Subcutaneous abdominal adipose tissue (tissue), 5 donors: Measurements from ENCODE around the gene DHRS7B.
"Not testable (repeated sequence)": the region's sequence is repeated elsewhere in the genome, so short reads cannot be mapped to it uniquely, and the experiment has no call there.

Experiments used
- H3K27ac ChIP-seq: one replicate; pipeline ENCODE4 v1.7.0; 2013; ENCODE audit warnings: low read depth, mild to moderate bottlenecking, inconsistent platforms, low read length, moderate library complexity
- H3K27me3 ChIP-seq, 5 donors: one replicate each; pipeline ENCODE4 v1.7.0; 2013; ENCODE audit warnings: low read length in 5 of 5, inconsistent platforms in 1 of 5; ENCODE audit not compliant: control insufficient read depth in 5 of 5, insufficient read depth in 4 of 5
- H3K36me3 ChIP-seq, 5 donors: one replicate each; pipeline ENCODE4 v1.7.0; 2013; ENCODE audit warnings: low read length in 5 of 5; ENCODE audit not compliant: control insufficient read depth in 5 of 5, insufficient read depth in 5 of 5
- H3K4me1 ChIP-seq, 5 donors: one replicate each; pipeline ENCODE4 v1.7.0; 2013; ENCODE audit warnings: low read length in 5 of 5, mild to moderate bottlenecking in 3 of 5, moderate library complexity in 1 of 5; ENCODE audit not compliant: control insufficient read depth in 5 of 5, insufficient read depth in 5 of 5
- H3K4me3 ChIP-seq, 5 donors: one replicate each; pipeline ENCODE4 v1.7.0; 2013; ENCODE audit warnings: low read length in 5 of 5, low read depth in 1 of 5
- H3K9ac ChIP-seq, 5 donors: one replicate each; pipeline ENCODE4 v1.7.0; 2013; ENCODE audit warnings: low read length in 5 of 5, mild to moderate bottlenecking in 4 of 5, moderate library complexity in 3 of 5
- H3K9me3 ChIP-seq, 5 donors: one replicate each; pipeline ENCODE4 v1.7.0; 2013; ENCODE audit warnings: low read length in 5 of 5; ENCODE audit not compliant: control insufficient read depth in 5 of 5
- donor health status: healthy.
- donor health status: healthy.
- donor health status: healthy.
- donor health status: healthy.
- donor health status: healthy.

Gene DHRS7B

DNA sequence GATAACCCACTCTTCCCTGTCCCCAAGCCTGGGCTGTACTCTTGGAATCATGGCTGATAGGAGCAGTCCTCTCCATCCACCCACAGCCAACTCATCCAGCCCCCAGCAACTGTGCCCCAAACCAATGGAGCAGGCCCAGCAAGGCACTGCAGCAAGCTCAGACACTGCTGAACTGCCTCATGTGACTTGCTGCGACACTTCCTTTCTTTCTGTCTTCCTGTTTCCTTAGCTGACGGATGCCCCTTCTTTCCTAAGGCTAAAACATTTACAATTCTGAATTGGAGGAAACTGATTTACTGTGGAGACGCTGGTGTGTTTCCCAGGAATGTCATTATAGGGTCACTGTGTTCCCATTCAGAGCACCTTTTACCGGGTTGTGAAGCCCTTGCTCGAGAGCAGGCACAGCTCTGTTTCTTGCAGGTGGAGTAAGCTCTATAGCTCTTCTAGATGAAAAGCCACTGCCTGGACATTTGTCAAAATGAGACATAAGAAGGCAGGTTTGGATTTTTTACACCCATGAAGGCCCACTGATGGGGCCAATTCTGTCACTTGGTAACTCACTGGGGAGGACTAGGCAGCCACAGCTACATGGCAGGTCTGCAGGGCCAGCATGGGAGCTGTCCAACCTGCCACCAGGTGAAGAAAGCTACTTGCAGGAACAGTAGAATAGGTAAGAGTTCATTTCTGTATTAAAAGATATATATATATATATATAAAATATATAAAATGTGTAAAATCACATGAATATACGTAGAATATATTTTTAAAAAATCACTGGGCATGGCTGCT, 59.8 kb downstream of the DHRS7B start:
- peak overlapping the region in 1 of 5 donors; percentile 28 for H3K9ac ChIP-seq
- peaks cover 7 to 38% (median 36%) of the 10 kb centered on the region in 5 donors for H3K4me1 ChIP-seq
- H3K36me3 ChIP-seq = peaks cover 0 to 53% (median 29%) of the 10 kb centered on the region in 5 donors
- peak overlapping the region in 1 of 5 donors; percentile 13 for H3K4me3 ChIP-seq
- no peaks in the 10 kb centered on the region for H3K9me3 ChIP-seq
- no peaks in the 10 kb centered on the region for H3K27me3 ChIP-seq
- H3K27ac ChIP-seq = peak overlapping the region; percentile 52

DNA sequence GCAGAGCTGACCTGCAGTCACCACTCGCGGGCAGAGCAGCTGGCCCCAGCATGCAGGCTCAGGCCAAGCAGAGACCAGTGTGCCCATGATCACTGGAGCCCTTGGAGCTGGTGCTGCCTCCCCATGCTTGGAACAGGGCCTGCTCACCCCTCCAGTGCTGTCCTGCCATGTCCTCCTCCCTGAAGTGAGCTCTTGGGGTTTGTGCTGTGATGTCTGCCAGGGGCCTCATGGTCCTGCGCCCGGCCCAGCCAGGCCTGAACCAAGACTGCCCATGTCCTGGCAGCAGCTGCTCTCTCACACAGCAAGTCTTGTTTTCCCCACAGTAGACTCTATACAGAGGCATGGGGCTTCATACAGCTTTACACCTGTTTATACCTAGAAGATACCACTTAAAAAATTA, 62.6 kb downstream of the DHRS7B start:
- H3K9me3 ChIP-seq = no peaks in the 10 kb centered on the region
- H3K27ac ChIP-seq = no peak overlapping the region
- H3K4me3 ChIP-seq = no peak overlapping the region
- H3K4me1 ChIP-seq = peaks cover 0 to 38% (median 34%) of the 10 kb centered on the region in 5 donors
- H3K27me3 ChIP-seq = no peaks in the 10 kb centered on the region
- H3K36me3 ChIP-seq = peaks cover 0 to 55% (median 25%) of the 10 kb centered on the region in 5 donors
- peak overlapping the region in 1 of 5 donors; percentile 4 for H3K9ac ChIP-seq

DNA sequence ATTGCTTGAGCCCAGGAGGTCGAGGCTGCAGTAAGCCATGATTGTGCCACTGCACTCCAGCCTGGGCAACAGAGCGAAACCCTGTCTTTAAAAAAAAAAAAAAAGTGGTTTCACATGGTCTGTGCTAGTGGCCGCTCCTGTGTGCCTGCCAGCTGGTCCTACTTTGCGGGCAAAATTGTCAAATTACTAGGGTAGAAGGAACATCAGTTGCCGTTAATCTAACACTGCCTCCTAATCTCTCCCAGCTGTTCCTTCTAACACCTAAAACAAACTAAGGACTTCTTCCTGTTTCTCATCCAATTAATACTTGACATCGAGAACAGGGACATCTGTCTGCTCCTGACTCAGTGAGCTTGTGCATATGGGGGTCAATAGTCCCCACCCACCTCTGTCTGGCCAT, 63.3 kb downstream of the DHRS7B start:
- H3K27ac ChIP-seq = no peak overlapping the region
- peaks cover 0 to 49% (median 19%) of the 10 kb centered on the region in 5 donors for H3K36me3 ChIP-seq

DNA sequence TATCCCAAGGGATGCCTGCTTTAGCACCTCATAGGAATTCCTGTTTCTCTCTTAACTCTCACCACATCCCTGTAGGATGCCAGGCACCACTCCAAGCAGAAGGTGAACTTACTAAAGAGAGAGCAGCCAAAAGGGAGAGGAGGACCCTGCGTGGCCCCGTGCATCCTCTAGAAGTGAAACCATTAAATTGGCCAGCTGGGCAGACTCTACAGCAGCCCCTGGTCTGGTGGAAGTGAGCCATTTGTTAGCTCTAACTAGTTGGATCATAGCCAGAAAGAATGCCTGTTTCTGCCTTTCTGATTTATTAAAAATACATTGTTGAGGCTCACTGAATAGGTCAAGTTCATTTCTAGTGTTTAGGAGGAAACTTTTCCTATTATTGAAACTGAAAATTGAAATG, 64.9 kb downstream of the DHRS7B start:
- H3K4me3 ChIP-seq = no peak overlapping the region
- H3K9ac ChIP-seq = peak overlapping the region in 2 of 5 donors; percentile 16 to 33
- H3K27ac ChIP-seq = no peak overlapping the region
- H3K27me3 ChIP-seq = no peaks in the 10 kb centered on the region
- no peaks in the 10 kb centered on the region for H3K9me3 ChIP-seq
- peaks cover 0 to 43% (median 12%) of the 10 kb centered on the region in 5 donors for H3K36me3 ChIP-seq
- H3K4me1 ChIP-seq = peaks cover 0 to 33% (median 32%) of the 10 kb centered on the region in 5 donors

More for the DNA sequence above, 63.3 kb downstream of the DHRS7B start:
- peaks cover 0 to 38% (median 34%) of the 10 kb centered on the region in 5 donors for H3K4me1 ChIP-seq
- no peak overlapping the region for H3K4me3 ChIP-seq
- no peaks in the 10 kb centered on the region for H3K27me3 ChIP-seq
- no peak overlapping the region for H3K9ac ChIP-seq
- H3K9me3 ChIP-seq = no peaks in the 10 kb centered on the region

DNA sequence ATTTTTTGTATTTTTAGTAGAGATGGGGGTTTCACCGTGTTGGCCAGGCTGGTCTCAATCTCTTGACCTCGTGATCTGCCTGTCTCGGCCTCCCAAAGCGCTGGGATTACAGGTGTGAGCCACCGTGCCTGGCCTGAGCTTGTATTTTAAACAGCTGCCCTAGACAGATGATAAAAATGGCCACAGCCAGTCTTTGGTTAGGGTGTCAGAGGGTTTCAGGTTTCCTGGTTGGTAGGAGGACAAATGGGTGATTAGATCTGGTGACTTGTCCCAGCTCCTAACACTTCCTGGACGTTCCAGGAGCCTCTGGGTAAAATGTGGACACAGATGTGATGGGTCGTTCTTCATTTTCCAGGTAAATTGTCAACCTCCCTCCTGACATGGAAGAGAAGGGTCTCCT, 65.7 kb downstream of the DHRS7B start:
- Histone ChIP-seq H3K36me3 (peaks cover 0 to 50% (median 17%) of the 10 kb centered on the region in 5 donors), H3K4me1 (peaks cover 0 to 33% (median 32%) of the 10 kb centered on the region in 5 donors)
- H3K9me3 ChIP-seq, H3K27ac ChIP-seq, H3K4me3 ChIP-seq, H3K9ac ChIP-seq, H3K27me3 ChIP-seq: not testable (repeated sequence)

DNA sequence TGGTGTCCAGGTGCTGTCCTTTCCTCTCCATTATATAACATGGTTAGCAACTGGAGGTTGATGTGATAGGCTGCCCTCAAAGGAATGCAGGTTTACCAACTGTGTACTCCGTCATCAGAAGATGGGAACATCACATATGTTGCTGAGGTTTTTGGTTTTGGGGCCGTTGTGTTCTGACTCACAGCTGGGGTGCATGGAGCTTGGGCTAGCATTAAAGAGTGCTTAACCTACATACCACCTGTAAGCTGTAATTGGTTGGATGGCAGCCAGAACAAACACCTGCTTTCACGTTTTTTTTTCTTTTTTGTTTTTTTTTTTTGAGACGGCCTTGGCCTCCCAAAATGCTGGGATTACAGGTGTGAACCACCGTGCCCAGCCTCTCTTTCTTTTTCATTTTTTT, 66.3 kb downstream of the DHRS7B start:
- Histone ChIP-seq H3K27me3 (no peaks in the 10 kb centered on the region), H3K4me1 (peaks cover 0 to 38% (median 33%) of the 10 kb centered on the region in 5 donors), H3K9me3 (no peaks in the 10 kb centered on the region), H3K27ac (no peak overlapping the region), H3K9ac (no peak overlapping the region), H3K4me3 (no peak overlapping the region), H3K36me3 (peaks cover 0 to 56% (median 23%) of the 10 kb centered on the region in 5 donors)

DNA sequence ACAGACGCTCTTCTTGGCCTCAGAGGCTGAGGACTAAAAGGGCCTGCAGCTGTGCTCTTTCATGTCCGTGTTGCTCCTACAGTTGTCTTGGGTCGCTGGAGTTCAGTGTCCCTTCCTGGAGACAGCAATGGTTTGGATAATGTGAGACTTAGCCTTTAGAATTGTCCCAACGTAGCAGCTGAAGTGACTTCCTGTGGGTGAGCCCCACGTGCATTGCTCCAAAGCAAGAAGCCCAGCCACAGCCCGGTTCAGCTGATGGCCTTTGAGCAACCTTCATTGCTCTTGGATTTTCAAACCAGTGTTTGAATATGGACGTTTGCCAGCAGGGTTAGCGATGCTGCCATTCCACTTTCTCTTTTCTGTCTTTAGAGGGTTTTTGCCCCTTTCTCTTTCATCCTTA, 67.5 kb downstream of the DHRS7B start:
- H3K9ac ChIP-seq = peak overlapping the region in 1 of 5 donors; percentile 2
- H3K36me3 ChIP-seq = peaks cover 0 to 53% (median 26%) of the 10 kb centered on the region in 5 donors
- peak overlapping the region; percentile 57 for H3K27ac ChIP-seq
- no peaks in the 10 kb centered on the region for H3K27me3 ChIP-seq
- peaks cover 0 to 46% (median 42%) of the 10 kb centered on the region in 5 donors for H3K4me1 ChIP-seq
- no peaks in the 10 kb centered on the region for H3K9me3 ChIP-seq
- no peak overlapping the region for H3K4me3 ChIP-seq

DNA sequence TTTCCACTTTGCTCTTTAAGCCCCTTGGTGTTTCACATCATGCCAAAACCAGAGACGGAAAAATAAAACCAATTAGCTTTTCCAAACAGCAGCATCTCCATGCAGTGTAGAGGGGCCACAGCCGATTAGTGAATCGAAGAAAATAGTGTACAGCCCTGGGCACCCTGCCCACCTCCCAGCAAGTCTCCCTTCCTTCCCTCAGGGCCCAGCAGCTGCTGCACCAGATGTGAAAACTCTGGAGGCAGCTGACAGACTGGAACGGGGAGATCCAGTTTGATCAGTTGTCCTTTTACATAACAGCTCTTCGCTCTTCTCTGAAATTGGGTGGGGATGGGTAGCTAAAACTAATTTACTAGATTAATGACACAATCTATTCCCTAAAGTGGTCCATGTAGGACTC, 67.9 kb downstream of the DHRS7B start:
- peak overlapping the region; percentile 57 for H3K27ac ChIP-seq
- H3K4me1 ChIP-seq = peaks cover 2 to 47% (median 42%) of the 10 kb centered on the region in 5 donors
- no peaks in the 10 kb centered on the region for H3K27me3 ChIP-seq
- peaks cover 0 to 51% (median 25%) of the 10 kb centered on the region in 5 donors for H3K36me3 ChIP-seq
- no peak overlapping the region for H3K4me3 ChIP-seq
- peak overlapping the region in 1 of 5 donors; percentile 2 for H3K9ac ChIP-seq
- no peaks in the 10 kb centered on the region for H3K9me3 ChIP-seq

DNA sequence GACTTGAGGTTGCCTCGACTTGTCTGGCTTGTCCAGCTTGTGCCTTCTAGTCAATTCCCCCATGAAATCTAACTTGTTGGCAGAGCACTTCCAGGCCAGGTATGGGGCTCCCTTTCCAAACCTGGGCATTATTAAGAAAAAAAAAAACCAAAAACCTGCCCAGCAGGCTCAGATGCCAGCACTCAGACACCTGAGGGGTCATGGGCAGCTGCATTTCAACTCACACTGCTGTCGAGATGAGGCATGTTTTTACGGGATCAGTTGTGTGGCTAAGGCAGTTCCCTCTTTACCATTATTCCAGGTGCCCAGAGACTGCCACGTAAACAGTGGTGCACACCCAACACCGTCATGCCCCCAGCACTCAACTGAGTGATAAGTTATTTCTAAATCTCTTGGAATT, 69.4 kb downstream of the DHRS7B start:
- Histone ChIP-seq H3K4me1 (peaks cover 3 to 57% (median 48%) of the 10 kb centered on the region in 5 donors), H3K36me3 (peaks cover 0 to 49% (median 29%) of the 10 kb centered on the region in 5 donors), H3K9me3 (no peaks in the 10 kb centered on the region), H3K4me3 (no peak overlapping the region), H3K27ac (no peak overlapping the region), H3K27me3 (no peaks in the 10 kb centered on the region), H3K9ac (no peak overlapping the region)

DNA sequence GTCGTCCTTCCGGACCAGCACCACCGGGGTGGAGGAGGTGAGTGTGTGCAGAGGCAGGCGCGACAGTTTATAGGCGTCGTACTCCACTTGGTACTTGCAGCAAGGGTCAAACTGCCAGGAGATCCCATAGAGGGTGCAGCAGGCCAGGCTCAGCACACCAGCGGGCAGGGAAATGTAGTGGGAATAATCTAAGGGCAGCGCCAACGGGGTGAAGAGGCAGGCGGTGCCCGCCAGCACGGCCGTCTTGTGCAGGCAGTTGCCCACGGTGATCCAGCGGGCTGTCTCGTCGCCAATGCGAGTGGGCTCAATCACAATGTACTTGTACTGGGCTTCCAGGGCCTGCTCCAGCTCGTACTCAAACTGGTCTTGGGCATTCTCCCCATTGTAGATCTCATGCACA, 71.6 kb downstream of the DHRS7B start:
- H3K9ac ChIP-seq = peak overlapping the region in 1 of 5 donors; percentile 38
- no peaks in the 10 kb centered on the region for H3K27me3 ChIP-seq
- peak overlapping the region; percentile 62 for H3K27ac ChIP-seq
- H3K36me3 ChIP-seq = peaks cover 0 to 51% (median 30%) of the 10 kb centered on the region in 5 donors
- no peak overlapping the region for H3K4me3 ChIP-seq
- H3K9me3 ChIP-seq = no peaks in the 10 kb centered on the region
- peaks cover 5 to 72% (median 64%) of the 10 kb centered on the region in 5 donors for H3K4me1 ChIP-seq
